Gastrocnemius medialis (tissue), 4 donors: ENCODE results near the gene HDGFL2. TPM values are rescaled to one million over a fixed set of nuclear protein-coding genes. Genes with fewer than 3 reads are reported as not detected.
A peak's percentile ranks its signal among the peaks of the same experiment; 100 is the strongest.

ENCODE experiments used
- ATAC-seq, 2 donors: fragments of 150-250 bp; one replicate each; pipeline ENCODE4 v1.9.1; 2016
- DNase-seq, 2 donors: peaks; one replicate each; pipeline ENCODE4 v3.0.0-alpha.2; 2019
- H3K27ac ChIP-seq, 4 donors: fragments of 200-600 bp; sonication (generic); 1 replicate in 1 of 4; 2 replicates in 3 of 4; pipeline ENCODE4 v1.5.1; 2016 to 2018; ENCODE audit warnings: mild to moderate bottlenecking in 2 of 4, moderate library complexity in 1 of 4
- H3K27me3 ChIP-seq, 3 donors: fragments of 200-600 bp; sonication (generic) in 2 of 3; 1 replicate in 1 of 3; 2 replicates in 2 of 3; pipeline versions ENCODE4 v1.5.1 to v1.6.0; 2016 to 2019; ENCODE audit warnings: mild to moderate bottlenecking in 1 of 3, moderate library complexity in 1 of 3
- H3K36me3 ChIP-seq, 2 donors: fragments of 200-600 bp; sonication (generic) in 1 of 2; one replicate each; pipeline ENCODE4 v1.5.1; 2017 to 2018
- H3K4me1 ChIP-seq, 2 donors: fragments of 200-600 bp; sonication (generic) in 1 of 2; one replicate each; pipeline ENCODE4 v1.5.1; 2016 to 2017; ENCODE audit warnings: mild to moderate bottlenecking in 2 of 2
- H3K4me3 ChIP-seq, 4 donors: fragments of 200-600 bp; sonication (generic) in 3 of 4; 1 replicate in 1 of 4; 2 replicates in 3 of 4; pipeline ENCODE4 v1.5.1; 2016 to 2019; ENCODE audit warnings: mild to moderate bottlenecking in 2 of 4
- H3K9me3 ChIP-seq, 3 donors: fragments of 200-600 bp; sonication (generic) in 2 of 3; 1 replicate in 1 of 3; 2 replicates in 2 of 3; pipeline ENCODE4 v1.5.1; 2016 to 2019
- POLR2A ChIP-seq, 2 donors: fragments of 450-650 bp; IDR thresholded peaks; one replicate each; pipeline ENCODE4 v1.6.1; 2017; ENCODE audit warnings: antibody characterized with exemption in 2 of 2, mild to moderate bottlenecking in 2 of 2, moderate library complexity in 2 of 2
- in situ Hi-C, 4 donors: fragments of 200-750 bp; cut with MboI; loops; one replicate each; pipeline versions ENCODE4 v1.15.0 to v1.8.0; 2017; ENCODE audit warnings: low sequenced_read_pairs in 4 of 4
- intact Hi-C: fragments of 100-400 bp; cut with DNase I; formaldehyde crosslinking; loops from one replicate; pipeline ENCODE4 v1.15.1; 2023; ENCODE audit warnings: low total_unique reads
- total RNA-seq, 4 donors: library from RNA; depleted of rRNA; stranded (reverse); fragments of >200 nt; gene quantifications; one replicate each; pipeline versions ENCODE4 v1.1.0 to v1.2.3, GENCODE V29; 2016
- TF ChIP-seq, protein P1 (sequence below), 5 experiments: fragments of 450-650 bp in 3 of 5; fragments of 200-600 bp in 2 of 5; sonication (generic) in 2 of 5; IDR thresholded peaks in 4 of 5; conservative IDR thresholded peaks in 1 of 5; 1 replicate in 4 of 5; 2 replicates in 1 of 5; pipeline ENCODE4 v1.5.1; 2016 to 2019; ENCODE audit warnings: antibody characterized with exemption in 5 of 5, mild to moderate bottlenecking in 3 of 5, moderate library complexity in 3 of 5

HDGFL2 gene
- total RNA-seq, 4 donors from 2014 or later: 46.5 to 83.2 (median 56.1) TPM

DNA sequence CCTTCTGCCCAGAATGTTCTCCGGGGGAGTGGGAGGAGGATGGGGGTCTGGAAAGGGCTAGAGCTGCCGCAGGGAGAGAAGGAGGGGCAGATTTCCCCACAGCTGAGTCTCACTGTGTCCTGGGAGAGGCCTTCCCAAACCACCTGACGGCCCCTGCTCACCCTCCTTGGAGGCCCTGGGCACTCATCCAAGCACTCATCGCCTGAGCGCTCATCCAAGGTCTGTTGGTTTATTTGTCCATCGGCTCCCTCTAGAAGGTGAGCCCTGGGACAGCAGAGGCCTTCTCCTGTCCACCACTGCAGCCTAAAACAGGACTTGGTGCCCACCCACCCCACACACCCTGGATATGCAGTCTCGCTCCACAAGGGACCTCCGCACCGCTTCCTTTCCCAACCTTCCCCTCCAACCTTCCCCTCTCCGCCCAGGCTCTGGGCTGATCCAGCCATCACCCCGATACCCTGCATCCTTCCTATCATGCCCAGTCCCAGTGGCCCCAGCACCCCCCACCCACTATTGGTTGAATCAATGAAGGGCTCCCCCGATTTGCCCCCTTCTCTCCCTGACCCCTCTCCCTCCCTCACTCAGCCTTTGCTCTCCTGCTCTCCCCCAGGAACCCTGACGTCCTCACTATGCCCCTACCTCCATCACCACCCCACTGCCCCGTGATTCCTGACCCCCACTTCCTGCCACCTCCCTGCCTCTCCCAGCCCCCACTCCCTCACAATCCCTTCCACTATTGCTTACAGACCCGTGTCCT, 16.2 kb upstream of the HDGFL2 start:
- peak; percentile 45 to 62 for TF ChIP-seq POLR2A (IDR thresholded peaks at IDR 0.05)
- TF ChIP-seq, protein P1, sequence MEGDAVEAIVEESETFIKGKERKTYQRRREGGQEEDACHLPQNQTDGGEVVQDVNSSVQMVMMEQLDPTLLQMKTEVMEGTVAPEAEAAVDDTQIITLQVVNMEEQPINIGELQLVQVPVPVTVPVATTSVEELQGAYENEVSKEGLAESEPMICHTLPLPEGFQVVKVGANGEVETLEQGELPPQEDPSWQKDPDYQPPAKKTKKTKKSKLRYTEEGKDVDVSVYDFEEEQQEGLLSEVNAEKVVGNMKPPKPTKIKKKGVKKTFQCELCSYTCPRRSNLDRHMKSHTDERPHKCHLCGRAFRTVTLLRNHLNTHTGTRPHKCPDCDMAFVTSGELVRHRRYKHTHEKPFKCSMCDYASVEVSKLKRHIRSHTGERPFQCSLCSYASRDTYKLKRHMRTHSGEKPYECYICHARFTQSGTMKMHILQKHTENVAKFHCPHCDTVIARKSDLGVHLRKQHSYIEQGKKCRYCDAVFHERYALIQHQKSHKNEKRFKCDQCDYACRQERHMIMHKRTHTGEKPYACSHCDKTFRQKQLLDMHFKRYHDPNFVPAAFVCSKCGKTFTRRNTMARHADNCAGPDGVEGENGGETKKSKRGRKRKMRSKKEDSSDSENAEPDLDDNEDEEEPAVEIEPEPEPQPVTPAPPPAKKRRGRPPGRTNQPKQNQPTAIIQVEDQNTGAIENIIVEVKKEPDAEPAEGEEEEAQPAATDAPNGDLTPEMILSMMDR (IDR thresholded peaks at IDR 0.05 in 4 of 5, conservative IDR thresholded peaks at IDR 0.05 in 1 of 5): no peak
- ATAC-seq (peak; percentile 63 to 68), DNase-seq (peak; percentile 83 to 90)
- in situ Hi-C loops: no loop called here
- peak overlapping the region; percentile 90 to 99 (median 95) for H3K27ac ChIP-seq
- peaks cover 24 to 29% of the 10 kb centered on the region in 2 donors for H3K4me1 ChIP-seq
- H3K4me3 ChIP-seq: peak overlapping the region; percentile 56 to 90 (median 68)
- peaks cover 0 to 32% of the 10 kb centered on the region in 2 donors for H3K36me3 ChIP-seq
- H3K27me3 ChIP-seq: no peaks in the 10 kb centered on the region
- H3K9me3 ChIP-seq: no peaks in the 10 kb centered on the region
- intact Hi-C loops: loop anchor here (2.0 to 10.0 kb wide), 4 partner anchors 53 to 209 kb away; partner anchors contain the start of genes CHAF1A, MPND, PLIN5 and YJU2

DNA sequence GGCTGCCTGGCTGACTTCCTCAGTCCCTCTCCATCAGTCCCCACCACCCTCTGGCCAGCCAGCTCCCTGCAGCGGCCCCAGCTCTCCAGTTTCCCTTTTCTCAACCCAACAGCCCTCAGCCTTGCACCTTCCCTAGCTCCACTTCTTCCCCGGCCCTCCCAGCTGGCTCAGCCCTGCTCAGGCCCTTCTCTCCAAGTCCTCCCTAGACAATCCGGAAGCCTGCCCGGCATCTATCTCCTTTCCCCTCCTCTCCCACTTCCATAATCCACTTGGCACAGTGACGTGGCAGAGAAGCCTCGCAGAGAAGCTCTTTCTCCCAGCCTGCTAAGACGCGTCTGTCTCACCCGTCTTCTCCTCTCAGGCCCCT, 15.6 kb upstream of the HDGFL2 start:
- in situ Hi-C loops: no loop called here

DNA sequence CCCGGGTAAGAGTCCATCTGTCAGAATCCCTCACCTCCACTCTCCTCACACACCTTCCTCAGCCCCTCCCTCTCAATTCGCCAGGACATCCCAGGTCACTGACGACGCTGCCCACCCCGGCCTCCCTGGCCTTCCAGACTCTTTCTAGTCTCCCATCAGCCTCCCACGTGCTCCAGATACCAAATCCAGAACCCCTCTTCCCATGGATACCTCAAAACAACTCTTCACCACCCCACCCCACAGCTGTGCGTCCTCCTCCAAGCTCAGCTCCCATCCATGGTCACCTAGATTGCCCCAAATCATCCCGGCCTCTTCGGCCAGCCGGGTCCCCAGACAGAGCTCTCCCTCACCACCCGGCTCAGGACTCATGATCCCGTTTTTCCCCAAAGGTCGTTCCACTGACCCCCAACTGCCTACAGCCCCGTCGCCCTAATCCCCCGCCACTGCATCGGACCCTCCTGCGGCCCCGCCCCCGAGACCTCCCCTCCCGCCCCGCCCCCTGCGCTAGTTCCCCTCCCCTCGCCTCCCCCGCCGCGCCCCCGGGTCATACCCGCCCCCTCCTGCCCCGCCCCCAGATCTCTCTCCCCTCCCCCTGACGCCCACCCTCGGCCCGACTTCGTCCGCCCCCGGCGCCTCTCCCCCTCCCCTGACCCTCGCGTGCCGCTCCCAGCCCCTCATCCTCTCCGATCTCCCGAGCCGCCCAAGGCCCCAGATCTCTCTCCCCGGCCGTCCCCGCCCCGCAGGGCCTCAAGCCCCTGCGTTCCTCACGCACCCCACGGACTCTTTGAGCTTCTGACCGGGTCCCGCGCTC, 15.0 kb upstream of the HDGFL2 start:
- DNase-seq (peak in 1 of 2 donors; percentile 35), ATAC-seq (no peak)
- peak overlapping the region; percentile 90 to 99 (median 95) for H3K27ac ChIP-seq
- H3K27me3 ChIP-seq: no peaks in the 10 kb centered on the region
- H3K36me3 ChIP-seq: peaks cover 0 to 20% of the 10 kb centered on the region in 2 donors
- intact Hi-C loops (loop anchor here (1.0 to 10.0 kb wide), 5 partner anchors 14 to 210 kb away; partner anchors contain the start of genes CHAF1A, MPND, PLIN5 and YJU2), in situ Hi-C loops (no loop called here)
- H3K9me3 ChIP-seq: no peaks in the 10 kb centered on the region
- H3K4me1 ChIP-seq: peaks cover 24 to 29% of the 10 kb centered on the region in 2 donors
- H3K4me3 ChIP-seq: peak overlapping the region; percentile 56 to 90 (median 68)
- TF ChIP-seq POLR2A (IDR thresholded peaks at IDR 0.05): no peak
- TF ChIP-seq, protein P1 (IDR thresholded peaks at IDR 0.05 in 4 of 5, conservative IDR thresholded peaks at IDR 0.05 in 1 of 5): no peak

More for the DNA sequence above, 15.6 kb upstream of the HDGFL2 start:
- no peaks in the 10 kb centered on the region for H3K9me3 ChIP-seq
- TF ChIP-seq, protein P1 (IDR thresholded peaks at IDR 0.05 in 4 of 5, conservative IDR thresholded peaks at IDR 0.05 in 1 of 5): no peak
- no peak for TF ChIP-seq POLR2A (IDR thresholded peaks at IDR 0.05)
- DNase-seq (no peak), ATAC-seq (peak; percentile 3 to 4)
- H3K27me3 ChIP-seq: no peaks in the 10 kb centered on the region
- peaks cover 24 to 29% of the 10 kb centered on the region in 2 donors for H3K4me1 ChIP-seq
- H3K27ac ChIP-seq: peak overlapping the region; percentile 90 to 99 (median 95)
- H3K36me3 ChIP-seq: peaks cover 0 to 26% of the 10 kb centered on the region in 2 donors
- intact Hi-C loops: loop anchor here (2.0 to 10.0 kb wide), 4 partner anchors 54 to 210 kb away; partner anchors contain the start of genes CHAF1A, MPND, PLIN5 and YJU2
- H3K4me3 ChIP-seq: peak overlapping the region; percentile 56 to 90 (median 68)

DNA sequence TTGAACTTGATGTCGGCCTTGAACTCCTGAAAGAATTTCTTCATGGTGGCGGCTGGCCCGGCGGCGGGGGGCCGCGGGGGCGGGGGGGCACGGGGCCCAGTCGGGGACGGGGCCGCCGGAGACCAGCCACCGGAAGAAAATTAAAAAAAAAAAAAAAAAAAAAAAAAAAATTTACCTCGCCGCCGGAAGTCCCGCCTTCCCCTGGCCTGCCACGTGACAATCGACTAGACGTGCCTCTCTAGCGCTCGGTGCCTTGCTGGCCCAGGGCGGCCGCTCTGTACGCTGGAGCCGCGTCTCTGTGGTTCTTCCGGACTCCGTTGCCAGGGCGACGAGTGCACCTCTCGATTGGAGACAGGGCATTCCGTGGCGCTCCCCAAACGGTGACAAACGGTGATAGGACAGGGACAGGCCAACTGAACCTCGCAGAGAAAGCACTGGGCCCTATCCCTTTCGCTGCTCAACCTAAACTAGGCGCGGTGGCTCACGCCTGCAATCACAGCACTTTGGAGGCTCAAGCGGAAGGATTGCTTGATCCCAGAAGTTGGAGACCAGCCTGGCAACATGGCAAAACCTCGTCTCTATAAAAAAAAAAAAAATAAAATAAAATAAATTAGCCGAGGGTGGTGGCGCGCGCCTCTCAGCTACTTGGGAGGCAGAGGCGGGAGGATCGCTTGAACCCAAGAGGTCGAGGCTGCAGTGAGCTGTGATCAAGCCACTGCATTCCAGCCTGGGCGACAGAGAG, 14.3 kb upstream of the HDGFL2 start, which contains the start of gene UBXN6:
UBXN6 (minus strand) TSS at position 141 of the 742 bp plus-strand sequence; CDS start at position 44, 97 bp downstream.
- Histone ChIP-seq H3K4me3 (peak within 1 kb of the TSS; percentile 56 to 90 (median 68)), H3K9me3 (no peaks in the 10 kb centered on the region), H3K27ac (peak within 1 kb of the TSS; percentile 90 to 99 (median 95)), H3K4me1 (peaks cover 24 to 29% of the 10 kb centered on the region in 2 donors), H3K36me3 (peaks cover 0 to 12% of the 10 kb centered on the region in 2 donors), H3K27me3 (no peaks in the 10 kb centered on the region)
- TF ChIP-seq, protein P1 (IDR thresholded peaks at IDR 0.05 in 4 of 5, conservative IDR thresholded peaks at IDR 0.05 in 1 of 5): peak in 2 of 5 experiments; percentile 8 to 34
- no peak for TF ChIP-seq POLR2A (IDR thresholded peaks at IDR 0.05)
- intact Hi-C loops: loop anchor here (1.0 to 10.0 kb wide), 5 partner anchors 13 to 211 kb away; partner anchors contain the start of genes CHAF1A, MPND, PLIN5 and YJU2
- peak; percentile 96 to 97 for DNase-seq
- in situ Hi-C loops: no loop called here
- ATAC-seq: peak; percentile 86
